ENCODE data around the gene SNX21.
"Not testable (repeated sequence)": the region's sequence is repeated elsewhere in the genome, so short reads cannot be mapped to it uniquely, and the experiment has no call there.

Gene SNX21

GRCh38 chr20:45833030-45833882 is at the start of gene SNX21:
Gene SNX21 (plus strand): TSS chr20:45833799. CDS start chr20:45833920, 121 bp downstream.
- no peaks in the 10 kb centered on the region for H3K27me3 Mint-ChIP-seq
- peak; percentile 57 for ATAC-seq (replicated peaks; ENCODE audit: extremely low read depth, poor library complexity, severe bottlenecking)
- H3K27ac Mint-ChIP-seq (ENCODE audit: low read depth): peak within 1 kb of the TSS; percentile 53
- H3K4me3 Mint-ChIP-seq: peak within 1 kb of the TSS; percentile 76
- H3K36me3 Mint-ChIP-seq (ENCODE audit: insufficient read depth): no peaks in the 10 kb centered on the region
- peaks cover 11% of the 10 kb centered on the region for H3K4me1 Mint-ChIP-seq
- no peak for DNase-seq (ENCODE audit: low spot score in 2 of 2)
- no peaks in the 10 kb centered on the region for H3K9me3 Mint-ChIP-seq

DNA sequence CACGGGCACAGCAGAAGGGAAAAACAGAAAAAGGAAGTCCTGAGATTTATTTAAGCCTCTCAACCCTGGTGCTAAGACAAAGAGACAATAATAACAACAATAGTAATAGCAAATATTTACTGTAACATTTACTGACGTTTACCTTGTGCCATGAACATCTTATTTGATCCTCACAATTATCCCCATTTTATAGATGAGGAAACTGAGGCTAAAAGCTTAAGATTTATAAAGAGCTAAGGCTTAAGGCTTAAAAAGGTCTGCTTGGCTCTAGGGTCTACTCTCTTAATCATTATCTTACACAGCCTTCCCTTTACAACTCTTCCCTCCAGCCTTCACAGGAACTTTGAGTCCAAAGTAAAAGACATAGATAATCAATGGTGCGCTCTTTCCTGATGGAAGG is 45.2 kb upstream of the SNX21 start:
- peaks cover 16% of the 10 kb centered on the region for H3K4me1 Mint-ChIP-seq
- ATAC-seq (replicated peaks; ENCODE audit: extremely low read depth, poor library complexity, severe bottlenecking): no peak
- H3K36me3 Mint-ChIP-seq (ENCODE audit: insufficient read depth): peaks cover 12% of the 10 kb centered on the region
- no peak for DNase-seq (ENCODE audit: low spot score in 2 of 2)
- no peak overlapping the region for H3K4me3 Mint-ChIP-seq
- no peak overlapping the region for H3K27ac Mint-ChIP-seq (ENCODE audit: low read depth)
- H3K27me3 Mint-ChIP-seq: no peaks in the 10 kb centered on the region
- no peaks in the 10 kb centered on the region for H3K9me3 Mint-ChIP-seq

GRCh38 chr20:45792317-45793118 is 41.1 kb upstream of the SNX21 start:
- H3K4me1 Mint-ChIP-seq: peaks cover 16% of the 10 kb centered on the region
- peak overlapping the region; percentile 97 for H3K27ac Mint-ChIP-seq (ENCODE audit: low read depth)
- H3K4me3 Mint-ChIP-seq: peak overlapping the region; percentile 86
- DNase-seq (ENCODE audit: low spot score in 2 of 2): no peak
- H3K9me3 Mint-ChIP-seq: no peaks in the 10 kb centered on the region
- no peaks in the 10 kb centered on the region for H3K27me3 Mint-ChIP-seq
- peaks cover 32% of the 10 kb centered on the region for H3K36me3 Mint-ChIP-seq (ENCODE audit: insufficient read depth)
- ATAC-seq (replicated peaks; ENCODE audit: extremely low read depth, poor library complexity, severe bottlenecking): peak; percentile 7

GRCh38 chr20:45796337-45797065 is 37.1 kb upstream of the SNX21 start:
- no peak for ATAC-seq (replicated peaks; ENCODE audit: extremely low read depth, poor library complexity, severe bottlenecking)
- Mint-ChIP-seq H3K4me3 (no peak overlapping the region), H3K27me3 (no peaks in the 10 kb centered on the region)

GRCh38 chr20:45797510-45797909 is 36.1 kb upstream of the SNX21 start:
- H3K27ac Mint-ChIP-seq (ENCODE audit: low read depth); H3K9me3 Mint-ChIP-seq; DNase-seq (ENCODE audit: low spot score in 2 of 2); H3K27me3 Mint-ChIP-seq; ATAC-seq (replicated peaks; ENCODE audit: extremely low read depth, poor library complexity, severe bottlenecking); H3K4me3 Mint-ChIP-seq: not testable (repeated sequence)
- Mint-ChIP-seq H3K36me3 (ENCODE audit: insufficient read depth) (peaks cover 35% of the 10 kb centered on the region), H3K4me1 (peaks cover 17% of the 10 kb centered on the region)

More at GRCh38 chr20:45796337-45797065, 37.1 kb upstream of the SNX21 start:
- H3K27ac Mint-ChIP-seq (ENCODE audit: low read depth): no peak overlapping the region
- peaks cover 24% of the 10 kb centered on the region for H3K4me1 Mint-ChIP-seq
- peaks cover 35% of the 10 kb centered on the region for H3K36me3 Mint-ChIP-seq (ENCODE audit: insufficient read depth)
- DNase-seq (ENCODE audit: low spot score in 2 of 2): no peak
- H3K9me3 Mint-ChIP-seq: no peaks in the 10 kb centered on the region

DNA sequence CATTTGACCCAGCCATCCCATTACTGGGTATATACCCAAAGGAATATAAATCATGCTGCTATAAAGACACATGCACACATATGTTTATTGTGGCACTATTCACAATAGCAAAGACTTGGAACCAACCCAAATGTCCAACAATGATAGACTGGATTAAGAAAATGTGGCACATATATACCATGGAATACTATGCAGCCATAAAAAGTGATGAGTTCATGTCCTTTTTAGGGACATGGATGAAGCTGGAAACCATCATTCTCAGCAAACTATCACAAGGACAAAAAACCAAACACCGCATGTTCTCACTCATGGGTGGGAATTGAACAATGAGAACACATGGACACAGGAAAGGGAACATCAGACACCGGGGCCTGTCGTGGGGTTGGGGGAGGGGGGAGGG is 35.6 kb upstream of the SNX21 start:
- ATAC-seq (replicated peaks; ENCODE audit: extremely low read depth, poor library complexity, severe bottlenecking): not testable (repeated sequence)

GRCh38 chr20:45798935-45799642 is 34.5 kb upstream of the SNX21 start:
- Mint-ChIP-seq H3K27me3 (no peaks in the 10 kb centered on the region), H3K36me3 (ENCODE audit: insufficient read depth) (peaks cover 31% of the 10 kb centered on the region), H3K9me3 (no peaks in the 10 kb centered on the region), H3K4me1 (peaks cover 10% of the 10 kb centered on the region), H3K4me3 (no peak overlapping the region), H3K27ac (ENCODE audit: low read depth) (no peak overlapping the region)
- ATAC-seq (replicated peaks; ENCODE audit: extremely low read depth, poor library complexity, severe bottlenecking) (peak; percentile 73), DNase-seq (ENCODE audit: low spot score in 2 of 2) (peak; percentile 39 to 40)

More for the DNA sequence above, 35.6 kb upstream of the SNX21 start:
- H3K9me3 Mint-ChIP-seq; DNase-seq (ENCODE audit: low spot score in 2 of 2); H3K4me3 Mint-ChIP-seq; H3K27me3 Mint-ChIP-seq; H3K27ac Mint-ChIP-seq (ENCODE audit: low read depth): not testable (repeated sequence)
- Mint-ChIP-seq H3K4me1 (peaks cover 13% of the 10 kb centered on the region), H3K36me3 (ENCODE audit: insufficient read depth) (peaks cover 34% of the 10 kb centered on the region)

- Mint-ChIP-seq H3K9me3 (no peaks in the 10 kb centered on the region), H3K4me3 (no peak overlapping the region), H3K27ac (ENCODE audit: low read depth) (no peak overlapping the region), H3K36me3 (ENCODE audit: insufficient read depth) (peaks cover 32% of the 10 kb centered on the region), H3K4me1 (peaks cover 10% of the 10 kb centered on the region), H3K27me3 (no peaks in the 10 kb centered on the region)
- DNase-seq (ENCODE audit: low spot score in 2 of 2) (no peak), ATAC-seq (replicated peaks; ENCODE audit: extremely low read depth, poor library complexity, severe bottlenecking) (no peak)
Observed at GRCh38 chr20:45801851-45802250, 31.7 kb upstream of the SNX21 start.

DNA sequence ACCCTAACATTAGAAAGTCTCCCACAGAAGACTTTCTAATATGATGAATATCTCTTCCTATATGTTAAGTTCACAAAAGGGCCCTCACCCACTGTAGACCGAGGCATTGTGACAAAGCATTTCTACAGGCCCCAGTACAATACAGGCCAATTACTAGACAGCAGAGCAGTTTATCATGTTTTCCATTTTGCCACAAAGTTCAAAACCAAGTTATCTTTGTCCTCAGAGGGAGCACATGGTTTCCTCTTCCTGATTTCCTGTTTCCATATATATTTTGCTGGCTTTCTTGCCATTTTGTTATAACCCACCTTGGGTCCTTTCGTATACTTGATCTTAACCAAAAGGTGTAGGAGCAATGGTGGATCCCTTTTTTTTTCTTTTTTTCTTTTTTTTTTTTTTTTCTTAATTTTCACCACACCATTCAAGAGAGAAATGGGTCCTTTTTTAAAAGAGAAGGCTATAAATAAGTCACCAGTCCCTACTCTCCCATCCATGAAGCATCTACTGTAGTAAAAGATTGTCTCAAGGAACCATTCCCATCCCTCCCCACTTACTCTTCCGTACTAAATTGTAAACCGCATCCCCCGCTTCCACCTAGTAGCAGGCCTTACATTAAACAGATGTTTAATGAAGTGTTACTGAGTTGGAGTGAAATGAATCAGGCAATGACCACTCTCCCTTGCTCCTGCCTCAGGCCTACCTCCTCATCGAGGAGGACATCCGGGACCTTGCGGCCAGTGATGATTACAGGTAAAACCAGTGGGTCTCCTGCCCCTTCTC is 23.2 kb upstream of the SNX21 start:
- H3K27ac Mint-ChIP-seq (ENCODE audit: low read depth): no peak overlapping the region
- H3K9me3 Mint-ChIP-seq: no peaks in the 10 kb centered on the region
- DNase-seq (ENCODE audit: low spot score in 2 of 2) (no peak), ATAC-seq (replicated peaks; ENCODE audit: extremely low read depth, poor library complexity, severe bottlenecking) (no peak)
- H3K4me1 Mint-ChIP-seq: peaks cover 13% of the 10 kb centered on the region
- H3K36me3 Mint-ChIP-seq (ENCODE audit: insufficient read depth): peaks cover 50% of the 10 kb centered on the region
- no peak overlapping the region for H3K4me3 Mint-ChIP-seq
- H3K27me3 Mint-ChIP-seq: no peaks in the 10 kb centered on the region

DNA sequence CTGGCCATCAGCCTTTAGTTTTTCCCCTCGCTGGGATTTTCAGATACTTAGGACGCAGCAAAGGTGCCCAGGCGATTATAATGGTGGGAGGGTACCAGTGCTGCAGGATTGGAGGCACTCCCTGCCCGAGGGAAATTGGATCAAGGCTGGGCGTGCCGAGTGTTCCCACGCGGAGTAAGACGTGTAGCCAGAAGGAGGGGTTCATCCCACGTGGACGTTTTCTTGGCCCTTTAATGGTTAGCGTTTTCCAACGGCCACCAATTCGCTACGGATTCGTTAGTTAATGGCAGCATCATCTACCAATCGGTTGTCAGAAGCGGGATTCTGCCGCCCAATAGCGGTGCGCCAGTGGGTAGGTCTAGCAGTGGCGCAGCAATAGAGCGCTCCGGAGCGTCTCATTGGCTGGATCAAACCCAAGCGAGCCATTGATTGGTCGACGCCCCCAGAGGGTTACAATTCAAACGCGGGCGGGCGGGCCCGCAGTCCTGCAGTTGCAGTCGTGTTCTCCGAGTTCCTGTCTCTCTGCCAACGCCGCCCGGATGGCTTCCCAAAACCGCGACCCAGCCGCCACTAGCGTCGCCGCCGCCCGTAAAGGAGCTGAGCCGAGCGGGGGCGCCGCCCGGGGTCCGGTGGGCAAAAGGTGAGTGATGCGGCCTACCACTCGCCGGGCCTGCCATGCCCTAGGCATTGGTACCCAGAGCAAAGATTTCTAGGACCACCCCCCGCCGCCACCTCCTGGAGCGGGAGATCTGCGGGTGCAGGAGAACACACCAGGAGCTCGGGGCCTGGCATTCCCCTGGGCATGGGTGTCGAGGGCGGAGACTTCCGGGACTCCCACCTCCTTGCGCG is 21.2 kb upstream of the SNX21 start, which contains the start of gene UBE2C:
Gene UBE2C, plus strand, starts transcription at position 488 of the 849 bp plus-strand sequence. Its CDS starts 52 bp downstream, at position 540.
- Mint-ChIP-seq H3K36me3 (ENCODE audit: insufficient read depth) (peaks cover 39% of the 10 kb centered on the region), H3K9me3 (no peaks in the 10 kb centered on the region), H3K27me3 (no peaks in the 10 kb centered on the region), H3K27ac (ENCODE audit: low read depth) (peak within 1 kb of the TSS; percentile 55), H3K4me1 (peaks cover 13% of the 10 kb centered on the region), H3K4me3 (peak within 1 kb of the TSS; percentile 82)
- DNase-seq (ENCODE audit: low spot score in 2 of 2) (peak; percentile 81 to 93), ATAC-seq (replicated peaks; ENCODE audit: extremely low read depth, poor library complexity, severe bottlenecking) (peak; percentile 100)

DNA sequence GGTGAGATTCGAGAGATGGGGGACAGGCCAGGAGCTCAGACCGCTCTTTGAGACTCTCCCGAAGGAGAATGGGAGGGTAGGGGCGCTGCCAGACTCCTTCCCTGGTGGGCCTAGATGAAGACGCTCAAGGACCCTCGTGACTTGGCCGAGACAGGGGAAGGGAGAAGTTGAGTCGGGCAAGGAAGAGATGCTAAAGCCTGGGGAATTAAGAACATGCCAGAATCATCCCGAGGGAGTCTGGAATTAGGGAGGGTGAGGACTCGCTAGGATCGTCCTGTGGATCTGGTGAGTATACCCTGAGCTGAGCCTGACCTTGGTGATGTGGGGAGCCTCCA is 20.6 kb upstream of the SNX21 start:
- H3K4me3 Mint-ChIP-seq: peak overlapping the region; percentile 82
- H3K27me3 Mint-ChIP-seq: no peaks in the 10 kb centered on the region
- ATAC-seq (replicated peaks; ENCODE audit: extremely low read depth, poor library complexity, severe bottlenecking) (no peak), DNase-seq (ENCODE audit: low spot score in 2 of 2) (no peak)
- peaks cover 13% of the 10 kb centered on the region for H3K4me1 Mint-ChIP-seq
- H3K27ac Mint-ChIP-seq (ENCODE audit: low read depth): no peak overlapping the region
- H3K36me3 Mint-ChIP-seq (ENCODE audit: insufficient read depth): peaks cover 34% of the 10 kb centered on the region
- no peaks in the 10 kb centered on the region for H3K9me3 Mint-ChIP-seq
